WERI-Rb-1 (cell line): ENCODE data around the gene ZNF710.

Source experiments
- DNase-seq: peaks from one replicate; pipeline ENCODE4 v3.0.0-alpha.2; 2020
- H3K27ac ChIP-seq: fragments of 250-450 bp; sonication (Bioruptor Pico); 2 replicates; pipeline ENCODE4 v1.5.1; 2020; ENCODE audit warnings: mild to moderate bottlenecking, moderate library complexity
- H3K27me3 ChIP-seq: fragments of 250-450 bp; sonication (Bioruptor Pico); 2 replicates; pipeline ENCODE4 v1.5.1; 2021; ENCODE audit warnings: mild to moderate bottlenecking, low read depth, moderate library complexity; ENCODE audit not compliant: insufficient read depth, severe bottlenecking
- H3K36me3 ChIP-seq: fragments of 250-450 bp; sonication (Bioruptor Pico); 2 replicates; pipeline ENCODE4 v1.5.1; 2020; ENCODE audit warnings: mild to moderate bottlenecking, moderate library complexity
- H3K4me3 ChIP-seq: 2 replicates; pipeline ENCODE4 v1.5.1; 2011; ENCODE audit warnings: low read depth, mild to moderate bottlenecking, control low read depth, low read length
- H3K9me3 ChIP-seq: fragments of 250-450 bp; sonication (Bioruptor Pico); 2 replicates; pipeline ENCODE4 v1.5.1; 2021; ENCODE audit warnings: mild to moderate bottlenecking, moderate library complexity; ENCODE audit not compliant: severe bottlenecking
- CTCF ChIP-seq: IDR thresholded peaks from 2 replicates; pipeline ENCODE4 v1.5.1; 2011; ENCODE audit warnings: low read depth, mild to moderate bottlenecking, control low read depth, inconsistent platforms, low read length

Gene ZNF710

GRCh38 chr15:90044191-90044590 lies 43.1 kb downstream of the ZNF710 start:
- Histone ChIP-seq H3K27ac (no peak overlapping the region), H3K27me3 (no peaks in the 10 kb centered on the region), H3K9me3 (no peaks in the 10 kb centered on the region), H3K36me3 (no peaks in the 10 kb centered on the region), H3K4me3 (no peak overlapping the region)
- DNase-seq = no peak
- no peak for TF ChIP-seq CTCF

DNA sequence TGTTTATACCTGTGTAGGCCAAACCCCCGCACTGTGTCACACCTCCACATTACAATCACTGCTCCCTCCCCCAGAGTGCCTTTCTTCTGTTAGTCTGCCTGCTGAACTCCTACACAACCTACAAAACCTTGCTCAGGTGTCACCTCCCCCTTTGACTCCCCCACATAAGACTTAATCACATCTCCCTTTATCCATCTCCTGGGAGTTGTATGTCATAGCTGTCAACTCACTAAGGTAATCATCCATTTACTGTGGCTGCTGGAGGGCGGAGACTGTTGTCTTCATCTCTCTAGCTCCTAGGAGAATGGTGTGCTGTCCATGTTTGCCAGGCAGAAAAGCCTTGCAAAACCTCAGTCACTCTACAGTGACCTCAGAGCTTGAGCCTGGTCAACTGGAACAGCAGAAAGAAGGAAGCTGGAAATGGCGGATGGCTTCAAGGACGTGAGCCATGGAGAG lies 43.8 kb downstream of the ZNF710 start:
- Histone ChIP-seq H3K27me3 (no peaks in the 10 kb centered on the region), H3K9me3 (no peaks in the 10 kb centered on the region), H3K4me3 (no peak overlapping the region), H3K36me3 (no peaks in the 10 kb centered on the region), H3K27ac (no peak overlapping the region)
- TF ChIP-seq CTCF = no peak
- DNase-seq = no peak

DNA sequence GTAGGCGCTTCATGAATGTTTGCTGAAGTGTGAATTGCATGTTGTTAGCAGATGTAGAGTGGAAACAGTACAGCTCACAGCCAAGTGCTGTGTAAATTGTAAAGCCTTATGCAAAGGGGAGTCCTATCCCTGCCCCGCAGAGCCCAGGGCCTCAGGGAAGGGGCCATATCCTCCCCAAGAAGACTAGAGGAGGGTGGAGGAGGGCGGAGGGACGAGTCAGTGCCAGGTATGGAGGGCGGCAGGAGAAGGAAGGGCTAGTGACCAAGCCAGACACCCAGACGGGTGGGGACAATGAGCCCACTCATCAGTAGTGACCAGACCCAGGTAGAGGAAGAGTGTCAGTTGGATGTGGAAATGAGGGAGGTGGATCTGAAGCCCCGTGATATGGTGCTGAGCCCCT lies 45.2 kb downstream of the ZNF710 start:
- no peak for TF ChIP-seq CTCF
- no peak overlapping the region for H3K4me3 ChIP-seq
- no peak overlapping the region for H3K27ac ChIP-seq
- no peak for DNase-seq
- no peaks in the 10 kb centered on the region for H3K9me3 ChIP-seq
- H3K36me3 ChIP-seq = no peaks in the 10 kb centered on the region
- no peaks in the 10 kb centered on the region for H3K27me3 ChIP-seq

GRCh38 chr15:90046911-90047392 lies 45.8 kb downstream of the ZNF710 start:
- no peak for TF ChIP-seq CTCF

GRCh38 chr15:90047956-90048575 lies 46.9 kb downstream of the ZNF710 start:
- Histone ChIP-seq H3K36me3 (no peaks in the 10 kb centered on the region), H3K4me3 (no peak overlapping the region), H3K9me3 (no peaks in the 10 kb centered on the region), H3K27me3 (no peaks in the 10 kb centered on the region), H3K27ac (no peak overlapping the region)
- no peak for TF ChIP-seq CTCF
- DNase-seq = no peak

More at GRCh38 chr15:90046911-90047392, 45.8 kb downstream of the ZNF710 start:
- H3K9me3 ChIP-seq = no peaks in the 10 kb centered on the region
- no peaks in the 10 kb centered on the region for H3K36me3 ChIP-seq
- no peak overlapping the region for H3K4me3 ChIP-seq
- H3K27ac ChIP-seq = no peak overlapping the region
- no peaks in the 10 kb centered on the region for H3K27me3 ChIP-seq
- no peak for DNase-seq

DNA sequence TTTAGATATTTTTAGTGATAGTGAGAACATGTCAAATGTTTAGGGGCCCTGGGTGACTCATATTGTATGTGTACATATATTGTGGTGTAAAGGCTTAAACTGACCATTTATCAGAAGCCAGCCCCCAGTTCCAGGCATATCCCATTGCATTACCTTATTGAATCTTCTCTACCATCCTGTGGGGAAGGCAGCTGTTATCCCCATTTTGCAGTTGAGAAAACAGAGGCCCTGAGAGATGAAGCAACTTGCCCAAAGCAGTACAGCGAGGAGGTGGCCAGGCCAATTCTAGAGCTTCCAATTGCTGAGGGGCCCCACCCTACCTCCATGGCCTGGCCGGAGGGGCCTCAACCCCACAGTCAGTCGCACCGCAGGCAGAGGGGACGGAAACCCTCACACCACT lies 47.9 kb downstream of the ZNF710 start:
- H3K27me3 ChIP-seq = no peaks in the 10 kb centered on the region
- DNase-seq = no peak
- H3K27ac ChIP-seq = no peak overlapping the region
- TF ChIP-seq CTCF = no peak
- no peaks in the 10 kb centered on the region for H3K36me3 ChIP-seq
- H3K9me3 ChIP-seq = no peaks in the 10 kb centered on the region
- H3K4me3 ChIP-seq = no peak overlapping the region
